ENCODE measurements around the gene BDH2.

DNA sequence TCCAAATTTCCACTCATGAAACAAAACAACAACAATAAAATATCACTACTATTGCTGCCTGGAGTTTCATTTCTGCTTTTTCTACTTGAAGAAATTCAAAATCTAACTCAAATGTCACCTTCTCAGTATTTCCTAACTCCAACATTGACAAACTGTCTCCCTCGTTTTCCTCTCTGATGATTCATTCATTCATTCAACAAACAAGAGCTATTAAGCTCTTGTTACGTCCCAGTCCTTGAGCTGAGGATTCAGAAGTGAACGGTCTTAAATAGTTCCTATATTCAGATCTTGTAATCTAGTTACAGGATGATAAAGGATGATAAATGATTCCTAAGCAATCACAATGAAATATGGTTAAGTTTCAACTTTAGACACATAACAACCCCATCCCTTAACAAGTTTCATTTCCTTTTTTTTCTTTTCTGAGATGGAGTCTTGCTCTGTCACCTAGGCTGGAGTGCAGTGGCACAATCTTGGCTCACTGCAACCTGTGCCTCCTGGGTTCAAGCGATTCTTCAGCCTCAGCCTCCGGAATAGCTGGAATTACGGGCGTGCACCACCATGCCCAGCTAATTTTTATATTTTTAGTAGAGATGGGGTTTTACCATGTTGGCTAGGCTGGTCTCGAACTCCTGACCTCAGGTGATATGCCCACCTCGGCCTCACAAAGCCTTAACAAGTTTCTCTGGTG, 24.7 kb downstream of the BDH2 start:
- TF ChIP-seq POLR2AphosphoS5 (IDR thresholded peaks at IDR 0.05; ENCODE audit: insufficient read depth, low read depth, low read length) = no peak
- TF ChIP-seq CTCF (IDR thresholded peaks at IDR 0.05; ENCODE audit: extremely low read depth in 1 of 2, insufficient read depth in 1 of 2, low read depth in 1 of 2, low read length in 2 of 2) = no peak
